Transverse colon (tissue), 4 donors: ENCODE measurements around the gene ERCC6L2. TPM values are rescaled to one million over a fixed set of nuclear protein-coding genes. Genes with fewer than 3 reads are reported as not detected.

Source experiments
- DNase-seq: peaks from one replicate; pipeline ENCODE4 v3.0.0-alpha.2; 2019
- H3K27ac ChIP-seq, 4 donors: fragments of 200-600 bp; sonication (generic); 2 replicates each; pipeline ENCODE4 v1.5.1; 2016 to 2018; ENCODE audit warnings: inconsistent platforms in 4 of 4
- H3K27me3 ChIP-seq: fragments of 200-600 bp; sonication (generic); 2 replicates; pipeline ENCODE4 v1.5.1; 2017; ENCODE audit warnings: inconsistent platforms
- H3K36me3 ChIP-seq, 4 donors: fragments of 200-600 bp; sonication (generic); 2 replicates each; pipeline ENCODE4 v1.5.1; 2017 to 2019; ENCODE audit warnings: inconsistent platforms in 4 of 4
- H3K4me1 ChIP-seq, 4 donors: fragments of 200-600 bp; sonication (generic); 2 replicates each; pipeline ENCODE4 v1.5.1; 2017 to 2020; ENCODE audit warnings: inconsistent platforms in 4 of 4
- H3K4me3 ChIP-seq, 4 donors: fragments of 200-600 bp; sonication (generic); 1 replicate in 1 of 4; 2 replicates in 3 of 4; pipeline versions ENCODE4 v1.5.1 to v1.6.1; 2017 to 2019; ENCODE audit warnings: inconsistent platforms in 4 of 4
- H3K9me3 ChIP-seq, 2 donors: fragments of 200-600 bp; sonication (generic); 2 replicates each; pipeline ENCODE4 v1.5.1; 2017 to 2019; ENCODE audit warnings: inconsistent platforms in 2 of 2
- CTCF ChIP-seq, 5 experiments: fragments of 200-600 bp in 3 of 5; fragments of 450-650 bp in 2 of 5; sonication (generic) in 3 of 5; IDR thresholded peaks; 1 replicate in 2 of 5; 2 replicates in 3 of 5; pipeline ENCODE4 v1.5.1; 2016 to 2017; ENCODE audit warnings: antibody characterized with exemption in 5 of 5, inconsistent platforms in 3 of 5, mild to moderate bottlenecking in 2 of 5, moderate library complexity in 1 of 5
- EP300 ChIP-seq: sonication (generic); formaldehyde crosslinking; IDR thresholded peaks from one replicate; pipeline ENCODE4 v1.6.1; 2017; ENCODE audit warnings: antibody characterized with exemption, low read depth
- POLR2A ChIP-seq: fragments of 450-650 bp; IDR thresholded peaks from one replicate; pipeline ENCODE4 v1.6.1; 2016; ENCODE audit warnings: antibody characterized with exemption, mild to moderate bottlenecking, moderate library complexity
- POLR2AphosphoS5 ChIP-seq, 3 donors: sonication (generic); formaldehyde crosslinking; IDR thresholded peaks; one replicate each; pipeline ENCODE4 v1.6.1; 2016; ENCODE audit warnings: antibody characterized with exemption in 3 of 3
- WGBS, 2 donors: methylation state at CpG; one replicate each; pipeline ENCODE4 v1.1.5; 2018; ENCODE audit warnings: low coverage in 1 of 2; 5-methylcytosine and 5-hydroxymethylcytosine counted together
- in situ Hi-C, 4 donors: fragments of 200-750 bp; cut with MboI; loops; one replicate each; pipeline versions ENCODE4 v1.15.0 to v1.15.1; 2017; ENCODE audit warnings: low sequenced_read_pairs in 3 of 4, low pct_ligation_motif_present in 1 of 4, low pct_unique_long_range_greater_than_20kb in 1 of 4
- intact Hi-C: fragments of 100-400 bp; cut with DNase I; formaldehyde crosslinking; loops from one replicate; pipeline ENCODE4 v1.15.1; 2023; ENCODE audit warnings: low total_unique reads
- total RNA-seq, 4 donors: library from RNA; depleted of rRNA; stranded (reverse); fragments of >200 nt; gene quantifications; one replicate each; pipeline ENCODE4 v1.1.0, GENCODE V29; 2016

ERCC6L2 gene
- total RNA-seq, 4 donors from 2014 or later = 62.7 to 84.6 (median 77.3) TPM

GRCh38 chr9:95971815-95972214, 96.3 kb downstream of the ERCC6L2 start:
- WGBS, 2 donors = 65 to 100% methylated on average over 1 to 2 of the region's 2 CpGs
- no peak for DNase-seq
- intact Hi-C loops (no loop called here), in situ Hi-C loops (no loop called here)
- Histone ChIP-seq H3K9me3 (no peaks in the 10 kb centered on the region), H3K4me3 (no peak overlapping the region), H3K36me3 (peaks cover 0 to 17% (median 3%) of the 10 kb centered on the region in 4 donors), H3K27me3 (no peaks in the 10 kb centered on the region), H3K4me1 (peaks cover 0 to 4% (median 0%) of the 10 kb centered on the region in 4 donors), H3K27ac (no peak overlapping the region)
- TF ChIP-seq EP300 (no peak), CTCF (IDR thresholded peaks at IDR 0.05) (no peak), POLR2A (no peak), POLR2AphosphoS5 (IDR thresholded peaks at IDR 0.05) (no peak)

- TF ChIP-seq POLR2AphosphoS5 (IDR thresholded peaks at IDR 0.05) (no peak), POLR2A (no peak), CTCF (IDR thresholded peaks at IDR 0.05) (no peak), EP300 (no peak)
- no peak overlapping the region for H3K27ac ChIP-seq
- peaks cover 0 to 17% (median 1%) of the 10 kb centered on the region in 4 donors for H3K36me3 ChIP-seq
- no peak for DNase-seq
- in situ Hi-C loops (no loop called here), intact Hi-C loops (no loop called here)
- no peaks in the 10 kb centered on the region for H3K27me3 ChIP-seq
- WGBS, 2 donors = 100% methylated on average over 1 of the region's 1 CpG
- no peaks in the 10 kb centered on the region for H3K9me3 ChIP-seq
- H3K4me1 ChIP-seq = peaks cover 0 to 12% (median 3%) of the 10 kb centered on the region in 4 donors
- H3K4me3 ChIP-seq = no peak overlapping the region
Observed at GRCh38 chr9:95974389-95974788, 98.9 kb downstream of the ERCC6L2 start.

GRCh38 chr9:95977371-95977770, 101.9 kb downstream of the ERCC6L2 start:
- no peaks in the 10 kb centered on the region for H3K27me3 ChIP-seq
- H3K27ac ChIP-seq = no peak overlapping the region
- no peaks in the 10 kb centered on the region for H3K9me3 ChIP-seq
- H3K4me3 ChIP-seq = no peak overlapping the region
- TF ChIP-seq EP300 (no peak), POLR2A (no peak), CTCF (IDR thresholded peaks at IDR 0.05) (no peak), POLR2AphosphoS5 (IDR thresholded peaks at IDR 0.05) (no peak)
- DNase-seq = no peak
- H3K36me3 ChIP-seq = peaks cover 0 to 11% (median 5%) of the 10 kb centered on the region in 4 donors
- in situ Hi-C loops (no loop called here), intact Hi-C loops (no loop called here)
- WGBS, 2 donors = 43% methylated on average over 1 of the region's 1 CpG
- peaks cover 0 to 18% (median 3%) of the 10 kb centered on the region in 4 donors for H3K4me1 ChIP-seq

GRCh38 chr9:95978106-95978505, 102.6 kb downstream of the ERCC6L2 start:
- no peak overlapping the region for H3K27ac ChIP-seq
- 94 to 96% methylated on average over 4 of the region's 4 CpGs for WGBS, 2 donors
- in situ Hi-C loops = no loop called here

More at GRCh38 chr9:95978106-95978505, 102.6 kb downstream of the ERCC6L2 start:
- H3K27me3 ChIP-seq = no peaks in the 10 kb centered on the region
- H3K4me3 ChIP-seq = no peak overlapping the region
- intact Hi-C loops = no loop called here
- no peaks in the 10 kb centered on the region for H3K9me3 ChIP-seq
- peaks cover 0 to 18% (median 3%) of the 10 kb centered on the region in 4 donors for H3K4me1 ChIP-seq
- H3K36me3 ChIP-seq = peaks cover 0 to 11% (median 2%) of the 10 kb centered on the region in 4 donors
- DNase-seq = no peak
- TF ChIP-seq EP300 (no peak), CTCF (IDR thresholded peaks at IDR 0.05) (no peak), POLR2A (no peak), POLR2AphosphoS5 (IDR thresholded peaks at IDR 0.05) (no peak)
